HepG2 (cell line): ENCODE measurements around the gene SLC16A3. TPM values are rescaled to one million over a fixed set of nuclear protein-coding genes. Genes with fewer than 3 reads are reported as not detected.

ENCODE experiments used
- ATF3 ChIP-seq: sonication (generic); formaldehyde crosslinking; IDR thresholded peaks from 2 replicates; pipeline ENCODE4 v1.4.0; 2020; ENCODE audit warnings: missing genetic modification reagents
- CC2D1A ChIP-seq: sonication (generic); formaldehyde crosslinking; IDR thresholded peaks from 2 replicates; pipeline ENCODE4 v1.8.1; 2023; ENCODE audit warnings: mild to moderate bottlenecking, missing genetic modification reagents
- ESRRA ChIP-seq: sonication (generic); formaldehyde crosslinking; IDR thresholded peaks from 2 replicates; pipeline ENCODE4 v1.5.1; 2020; ENCODE audit warnings: mild to moderate bottlenecking, low read depth, missing genetic modification reagents
- HOXA5 ChIP-seq: sonication (generic); formaldehyde crosslinking; IDR thresholded peaks from 2 replicates; pipeline ENCODE4 v1.4.0; 2020; ENCODE audit warnings: missing genetic modification reagents
- KDM4B ChIP-seq: sonication (generic); formaldehyde crosslinking; IDR thresholded peaks from 2 replicates; pipeline ENCODE4 v1.4.0; 2020; ENCODE audit warnings: missing genetic modification reagents
- NFIC ChIP-seq: IDR thresholded peaks from 2 replicates; pipeline ENCODE4 v1.6.1; 2012; ENCODE audit warnings: mild to moderate bottlenecking, low read length, inconsistent platforms
- REPIN1 ChIP-seq: sonication (generic); formaldehyde crosslinking; IDR thresholded peaks from 2 replicates; pipeline ENCODE4 v1.8.0; 2022; ENCODE audit warnings: missing genetic modification reagents, low read depth, mild to moderate bottlenecking, borderline replicate concordance
- RNF2 ChIP-seq: fragments of 450-650 bp; conservative IDR thresholded peaks from 2 replicates; pipeline ENCODE4 v1.6.1; 2016; ENCODE audit warnings: low read depth
- SNAI1 ChIP-seq: sonication (generic); formaldehyde crosslinking; IDR thresholded peaks from 2 replicates; pipeline ENCODE4 v1.5.0; 2020; ENCODE audit warnings: mild to moderate bottlenecking, missing genetic modification reagents, borderline replicate concordance
- TAF15 ChIP-seq: fragments of 200-400 bp; formaldehyde crosslinking; IDR thresholded peaks from one replicate; pipeline ENCODE4 v1.6.1; 2018; ENCODE audit warnings: mild to moderate bottlenecking, low read depth, low read length; ENCODE audit not compliant: poor library complexity, severe bottlenecking
- TFDP1 ChIP-seq: IDR thresholded peaks from 2 replicates; pipeline ENCODE4 v1.6.1; 2016; ENCODE audit warnings: missing compliant biosample characterization, missing genetic modification reagents, borderline replicate concordance
- ZBTB43 ChIP-seq: sonication (generic); formaldehyde crosslinking; conservative IDR thresholded peaks from 2 replicates; pipeline ENCODE4 v1.4.0; 2020; ENCODE audit warnings: missing genetic modification reagents
- ZMAT5 ChIP-seq: sonication (generic); formaldehyde crosslinking; IDR thresholded peaks from 2 replicates; pipeline ENCODE4 v1.5.0; 2020; ENCODE audit warnings: mild to moderate bottlenecking, low read depth, missing genetic modification reagents, borderline replicate concordance
- ZNF280D ChIP-seq: sonication (generic); formaldehyde crosslinking; IDR thresholded peaks from 2 replicates; pipeline ENCODE4 v1.5.1; 2020; ENCODE audit warnings: mild to moderate bottlenecking, missing genetic modification reagents
- ZNF567 ChIP-seq: sonication (generic); formaldehyde crosslinking; IDR thresholded peaks from 2 replicates; pipeline ENCODE4 v1.8.1; 2023; ENCODE audit warnings: mild to moderate bottlenecking, missing genetic modification reagents, borderline replicate concordance
- ZNF605 ChIP-seq: sonication (generic); formaldehyde crosslinking; IDR thresholded peaks from 2 replicates; pipeline ENCODE4 v1.8.0; 2022; ENCODE audit warnings: mild to moderate bottlenecking, missing genetic modification reagents
- ZNF687 ChIP-seq: sonication (generic); formaldehyde crosslinking; IDR thresholded peaks from 2 replicates; pipeline ENCODE4 v1.5.1; 2020; ENCODE audit warnings: mild to moderate bottlenecking, missing genetic modification reagents, moderate library complexity
- ZNF777 ChIP-seq: sonication (generic); formaldehyde crosslinking; IDR thresholded peaks from 2 replicates; pipeline ENCODE4 v1.4.0; 2020; ENCODE audit warnings: missing genetic modification reagents
- polyA plus RNA-seq, 8 experiments: library from polyadenylated mRNA; depleted of rRNA in 3 of 8; stranded (reverse) in 7 of 8; unstranded in 1 of 8; fragments of >200 nt; fragmentation: Illumina TruSeq in 4 of 8; extraction: Trizol in 4 of 8; gene quantifications; 2 replicates each; pipeline versions ENCODE4 v1.2.1 to v1.2.3, GENCODE V29; 2011 to 2016; ENCODE audit warnings: low read depth in 4 of 8, missing spikeins in 1 of 8, mixed read lengths in 1 of 8; ENCODE audit not compliant: insufficient read depth in 1 of 8
- total RNA-seq, 5 experiments: library from RNA; depleted of rRNA; stranded (reverse); fragments of >200 nt; fragmentation: Illumina TruSeq; extraction: Trizol; gene quantifications; 2 replicates each; pipeline ENCODE4 v1.2.3, GENCODE V29; 2016; ENCODE audit warnings: low read depth in 1 of 5

Gene SLC16A3
- total and polyA plus RNA-seq, 2 of the 13 experiments (the other 11 are each of a cell fraction or from before 2014, with no cell fraction given), result 242 to 349 TPM

GRCh38 chr17:82242977-82243647 lies 14.3 kb downstream of the SLC16A3 start (continued):
- TF ChIP-seq ZNF777 (CRISPR knock-in tag) (0 out of 2 replicates have a peak, but pooled peaks have one; percentile 19), ESRRA (CRISPR knock-in tag) (peak; percentile 64), KDM4B (CRISPR knock-in tag) (0 out of 2 replicates have a peak, but pooled peaks have one; percentile 71), ZNF687 (peak; percentile 86), REPIN1 (CRISPR knock-in tag) (0 out of 2 replicates have a peak, but pooled peaks have one; percentile 30), ZMAT5 (no peak), ZNF280D (CRISPR knock-in tag) (0 out of 2 replicates have a peak, but pooled peaks have one; percentile 68), ZNF567 (CRISPR knock-in tag) (peak; percentile 58; the same call in 1 of the 2 replicates), TAF15 (peak; percentile 67), CC2D1A (CRISPR knock-in tag) (no peak), TFDP1 (CRISPR knock-in tag) (no peak), ZNF605 (CRISPR knock-in tag) (no peak), ZBTB43 (0 out of 2 replicates have a peak, but pooled peaks have one; percentile 46), SNAI1 (CRISPR knock-in tag) (no peak; the same call in 1 of the 2 replicates), NFIC (no peak), HOXA5 (CRISPR knock-in tag) (0 out of 2 replicates have a peak, but pooled peaks have one; percentile 64), RNF2 (no peak), ATF3 (CRISPR knock-in tag) (no peak)
